ENCODE measurements around the gene G6PC2.
"Not testable (repeated sequence)": the region's sequence is repeated elsewhere in the genome, so short reads cannot be mapped to it uniquely, and the experiment has no call there.

G6PC2 gene

GRCh38 chr2:168901003-168901402 is at the start of gene G6PC2:
TSS of gene G6PC2 (plus strand) at chr2:168901291. CDS start at chr2:168901332, 41 bp downstream.
- Mint-ChIP-seq H3K36me3 (ENCODE audit: low read depth) (no peaks in the 10 kb centered on the region), H3K27me3 (no peaks in the 10 kb centered on the region), H3K9me3 (no peaks in the 10 kb centered on the region), H3K4me1 (ENCODE audit: low read depth) (peaks cover 6% of the 10 kb centered on the region), H3K27ac (no peak within 1 kb of the TSS), H3K4me3 (no peak within 1 kb of the TSS)
- intact Hi-C loops (cut with micrococcal nuclease): no loop called here

GRCh38 chr2:168851674-168852320 is 49.3 kb upstream of the G6PC2 start:
- Mint-ChIP-seq H3K4me1 (ENCODE audit: low read depth) (no peaks in the 10 kb centered on the region), H3K4me3 (no peak overlapping the region), H3K27ac (no peak overlapping the region), H3K36me3 (ENCODE audit: low read depth) (peaks cover 7% of the 10 kb centered on the region), H3K27me3 (no peaks in the 10 kb centered on the region), H3K9me3 (no peaks in the 10 kb centered on the region)
- intact Hi-C loops (cut with micrococcal nuclease): no loop called here

GRCh38 chr2:168852481-168852880 is 48.6 kb upstream of the G6PC2 start:
- Mint-ChIP-seq H3K27ac (no peak overlapping the region), H3K9me3 (no peaks in the 10 kb centered on the region), H3K4me1 (ENCODE audit: low read depth) (no peaks in the 10 kb centered on the region), H3K4me3 (no peak overlapping the region), H3K36me3 (ENCODE audit: low read depth) (peaks cover 7% of the 10 kb centered on the region), H3K27me3 (no peaks in the 10 kb centered on the region)
- intact Hi-C loops (cut with micrococcal nuclease): no loop called here

- H3K9me3 Mint-ChIP-seq: no peaks in the 10 kb centered on the region
These were observed 47.6 kb upstream of the G6PC2 start for GRCh38 chr2:168853471-168853870.

GRCh38 chr2:168854651-168855050 is 46.4 kb upstream of the G6PC2 start:
- Mint-ChIP-seq H3K27ac (no peak overlapping the region), H3K9me3 (no peaks in the 10 kb centered on the region), H3K27me3 (no peaks in the 10 kb centered on the region), H3K4me3 (no peak overlapping the region), H3K36me3 (ENCODE audit: low read depth) (peaks cover 7% of the 10 kb centered on the region), H3K4me1 (ENCODE audit: low read depth) (no peaks in the 10 kb centered on the region)
- intact Hi-C loops (cut with micrococcal nuclease): no loop called here

More at GRCh38 chr2:168853471-168853870, 47.6 kb upstream of the G6PC2 start:
- no peaks in the 10 kb centered on the region for H3K4me1 Mint-ChIP-seq (ENCODE audit: low read depth)
- no peak overlapping the region for H3K4me3 Mint-ChIP-seq
- intact Hi-C loops (cut with micrococcal nuclease): no loop called here
- H3K36me3 Mint-ChIP-seq (ENCODE audit: low read depth): peaks cover 7% of the 10 kb centered on the region
- H3K27ac Mint-ChIP-seq: no peak overlapping the region
- no peaks in the 10 kb centered on the region for H3K27me3 Mint-ChIP-seq

- intact Hi-C loops (cut with micrococcal nuclease): no loop called here
- no peaks in the 10 kb centered on the region for H3K9me3 Mint-ChIP-seq
- H3K4me1 Mint-ChIP-seq (ENCODE audit: low read depth): no peaks in the 10 kb centered on the region
- no peak overlapping the region for H3K27ac Mint-ChIP-seq
- H3K27me3 Mint-ChIP-seq: no peaks in the 10 kb centered on the region
- no peak overlapping the region for H3K4me3 Mint-ChIP-seq
- peaks cover 7% of the 10 kb centered on the region for H3K36me3 Mint-ChIP-seq (ENCODE audit: low read depth)
These were observed 45.5 kb upstream of the G6PC2 start for GRCh38 chr2:168855601-168856000.

GRCh38 chr2:168858146-168858545 is 42.9 kb upstream of the G6PC2 start:
- peaks cover 7% of the 10 kb centered on the region for H3K36me3 Mint-ChIP-seq (ENCODE audit: low read depth)
- intact Hi-C loops (cut with micrococcal nuclease): no loop called here
- H3K9me3 Mint-ChIP-seq: no peaks in the 10 kb centered on the region
- H3K27ac Mint-ChIP-seq: no peak overlapping the region
- no peaks in the 10 kb centered on the region for H3K27me3 Mint-ChIP-seq
- no peaks in the 10 kb centered on the region for H3K4me1 Mint-ChIP-seq (ENCODE audit: low read depth)
- H3K4me3 Mint-ChIP-seq: no peak overlapping the region

GRCh38 chr2:168867164-168867563 is 33.9 kb upstream of the G6PC2 start:
- H3K4me3 Mint-ChIP-seq; H3K4me1 Mint-ChIP-seq (ENCODE audit: low read depth); H3K36me3 Mint-ChIP-seq (ENCODE audit: low read depth); H3K9me3 Mint-ChIP-seq; H3K27ac Mint-ChIP-seq; H3K27me3 Mint-ChIP-seq; intact Hi-C loops (cut with micrococcal nuclease): not testable (repeated sequence)

GRCh38 chr2:168870369-168870768 is 30.7 kb upstream of the G6PC2 start:
- H3K4me1 Mint-ChIP-seq (ENCODE audit: low read depth); H3K27me3 Mint-ChIP-seq; intact Hi-C loops (cut with micrococcal nuclease); H3K4me3 Mint-ChIP-seq; H3K36me3 Mint-ChIP-seq (ENCODE audit: low read depth); H3K27ac Mint-ChIP-seq; H3K9me3 Mint-ChIP-seq: not testable (repeated sequence)

GRCh38 chr2:168870824-168871223 is 30.3 kb upstream of the G6PC2 start:
- H3K9me3 Mint-ChIP-seq; H3K36me3 Mint-ChIP-seq (ENCODE audit: low read depth); H3K27ac Mint-ChIP-seq; H3K27me3 Mint-ChIP-seq; intact Hi-C loops (cut with micrococcal nuclease); H3K4me1 Mint-ChIP-seq (ENCODE audit: low read depth); H3K4me3 Mint-ChIP-seq: not testable (repeated sequence)

GRCh38 chr2:168874368-168875054 is 26.6 kb upstream of the G6PC2 start:
- Mint-ChIP-seq H3K4me1 (ENCODE audit: low read depth) (no peaks in the 10 kb centered on the region), H3K36me3 (ENCODE audit: low read depth) (no peaks in the 10 kb centered on the region), H3K27me3 (no peaks in the 10 kb centered on the region), H3K27ac (no peak overlapping the region), H3K9me3 (no peaks in the 10 kb centered on the region), H3K4me3 (no peak overlapping the region)
- intact Hi-C loops (cut with micrococcal nuclease): no loop called here

- H3K36me3 Mint-ChIP-seq (ENCODE audit: low read depth); H3K4me3 Mint-ChIP-seq; H3K4me1 Mint-ChIP-seq (ENCODE audit: low read depth); H3K9me3 Mint-ChIP-seq; intact Hi-C loops (cut with micrococcal nuclease); H3K27me3 Mint-ChIP-seq; H3K27ac Mint-ChIP-seq: not testable (repeated sequence)
These were observed 18.9 kb upstream of the G6PC2 start for GRCh38 chr2:168882163-168882562.

GRCh38 chr2:168884975-168885374 is 16.1 kb upstream of the G6PC2 start:
- Mint-ChIP-seq H3K27me3 (no peaks in the 10 kb centered on the region), H3K4me3 (no peak overlapping the region), H3K9me3 (no peaks in the 10 kb centered on the region), H3K4me1 (ENCODE audit: low read depth) (peaks cover 3% of the 10 kb centered on the region), H3K27ac (no peak overlapping the region), H3K36me3 (ENCODE audit: low read depth) (peaks cover 1% of the 10 kb centered on the region)
- intact Hi-C loops (cut with micrococcal nuclease): no loop called here

GRCh38 chr2:168889635-168890005 is 11.5 kb upstream of the G6PC2 start:
- Mint-ChIP-seq H3K4me1 (ENCODE audit: low read depth) (peaks cover 8% of the 10 kb centered on the region), H3K36me3 (ENCODE audit: low read depth) (peaks cover 7% of the 10 kb centered on the region), H3K4me3 (peak overlapping the region; percentile 96), H3K27me3 (peaks cover 5% of the 10 kb centered on the region), H3K9me3 (no peaks in the 10 kb centered on the region), H3K27ac (no peak overlapping the region)
- intact Hi-C loops (cut with micrococcal nuclease): no loop called here

All from dendritic cell treated with granulocyte-macrophage colony-stimulating factor and Interleukin-4, amounts not matched to agents 40 ng/mL and 50 ng/mL, for 4 days (primary cell).